HepG2 (cell line): ENCODE results near the gene BIRC2. TPM values are rescaled to one million over a fixed set of nuclear protein-coding genes. Genes with fewer than 3 reads are reported as not detected.

Source experiments
- NFKB2 ChIP-seq: sonication (generic); formaldehyde crosslinking; IDR thresholded peaks from 2 replicates; pipeline ENCODE4 v1.4.0; 2020; ENCODE audit warnings: missing genetic modification reagents, borderline replicate concordance
- ZNF598 ChIP-seq: sonication (generic); formaldehyde crosslinking; IDR thresholded peaks from 2 replicates; pipeline ENCODE4 v1.5.1; 2020; ENCODE audit warnings: mild to moderate bottlenecking, missing genetic modification reagents, borderline replicate concordance
- ZNF761 ChIP-seq: sonication (generic); formaldehyde crosslinking; conservative IDR thresholded peaks from 2 replicates; pipeline ENCODE4 v1.4.0; 2020; ENCODE audit warnings: mild to moderate bottlenecking, missing genetic modification reagents
- polyA plus RNA-seq, 8 experiments: library from polyadenylated mRNA; depleted of rRNA in 3 of 8; stranded (reverse) in 7 of 8; unstranded in 1 of 8; fragments of >200 nt; fragmentation: Illumina TruSeq in 4 of 8; extraction: Trizol in 4 of 8; gene quantifications; 2 replicates each; pipeline versions ENCODE4 v1.2.1 to v1.2.3, GENCODE V29; 2011 to 2016; ENCODE audit warnings: low read depth in 4 of 8, missing spikeins in 1 of 8, mixed read lengths in 1 of 8; ENCODE audit not compliant: insufficient read depth in 1 of 8
- total RNA-seq, 5 experiments: library from RNA; depleted of rRNA; stranded (reverse); fragments of >200 nt; fragmentation: Illumina TruSeq; extraction: Trizol; gene quantifications; 2 replicates each; pipeline ENCODE4 v1.2.3, GENCODE V29; 2016; ENCODE audit warnings: low read depth in 1 of 5
- TF ChIP-seq, protein P1 (sequence below): sonication (generic); formaldehyde crosslinking; IDR thresholded peaks from one replicate; pipeline ENCODE4 v1.5.1; 2020; ENCODE audit warnings: mild to moderate bottlenecking, missing genetic modification reagents; ENCODE audit errors: not compliant biosample characterization

Gene BIRC2
- total and polyA plus RNA-seq, 2 of the 13 experiments (the other 11 are each of a cell fraction or from before 2014, with no cell fraction given): 61.7 to 62.2 TPM

- TF ChIP-seq, protein P1, sequence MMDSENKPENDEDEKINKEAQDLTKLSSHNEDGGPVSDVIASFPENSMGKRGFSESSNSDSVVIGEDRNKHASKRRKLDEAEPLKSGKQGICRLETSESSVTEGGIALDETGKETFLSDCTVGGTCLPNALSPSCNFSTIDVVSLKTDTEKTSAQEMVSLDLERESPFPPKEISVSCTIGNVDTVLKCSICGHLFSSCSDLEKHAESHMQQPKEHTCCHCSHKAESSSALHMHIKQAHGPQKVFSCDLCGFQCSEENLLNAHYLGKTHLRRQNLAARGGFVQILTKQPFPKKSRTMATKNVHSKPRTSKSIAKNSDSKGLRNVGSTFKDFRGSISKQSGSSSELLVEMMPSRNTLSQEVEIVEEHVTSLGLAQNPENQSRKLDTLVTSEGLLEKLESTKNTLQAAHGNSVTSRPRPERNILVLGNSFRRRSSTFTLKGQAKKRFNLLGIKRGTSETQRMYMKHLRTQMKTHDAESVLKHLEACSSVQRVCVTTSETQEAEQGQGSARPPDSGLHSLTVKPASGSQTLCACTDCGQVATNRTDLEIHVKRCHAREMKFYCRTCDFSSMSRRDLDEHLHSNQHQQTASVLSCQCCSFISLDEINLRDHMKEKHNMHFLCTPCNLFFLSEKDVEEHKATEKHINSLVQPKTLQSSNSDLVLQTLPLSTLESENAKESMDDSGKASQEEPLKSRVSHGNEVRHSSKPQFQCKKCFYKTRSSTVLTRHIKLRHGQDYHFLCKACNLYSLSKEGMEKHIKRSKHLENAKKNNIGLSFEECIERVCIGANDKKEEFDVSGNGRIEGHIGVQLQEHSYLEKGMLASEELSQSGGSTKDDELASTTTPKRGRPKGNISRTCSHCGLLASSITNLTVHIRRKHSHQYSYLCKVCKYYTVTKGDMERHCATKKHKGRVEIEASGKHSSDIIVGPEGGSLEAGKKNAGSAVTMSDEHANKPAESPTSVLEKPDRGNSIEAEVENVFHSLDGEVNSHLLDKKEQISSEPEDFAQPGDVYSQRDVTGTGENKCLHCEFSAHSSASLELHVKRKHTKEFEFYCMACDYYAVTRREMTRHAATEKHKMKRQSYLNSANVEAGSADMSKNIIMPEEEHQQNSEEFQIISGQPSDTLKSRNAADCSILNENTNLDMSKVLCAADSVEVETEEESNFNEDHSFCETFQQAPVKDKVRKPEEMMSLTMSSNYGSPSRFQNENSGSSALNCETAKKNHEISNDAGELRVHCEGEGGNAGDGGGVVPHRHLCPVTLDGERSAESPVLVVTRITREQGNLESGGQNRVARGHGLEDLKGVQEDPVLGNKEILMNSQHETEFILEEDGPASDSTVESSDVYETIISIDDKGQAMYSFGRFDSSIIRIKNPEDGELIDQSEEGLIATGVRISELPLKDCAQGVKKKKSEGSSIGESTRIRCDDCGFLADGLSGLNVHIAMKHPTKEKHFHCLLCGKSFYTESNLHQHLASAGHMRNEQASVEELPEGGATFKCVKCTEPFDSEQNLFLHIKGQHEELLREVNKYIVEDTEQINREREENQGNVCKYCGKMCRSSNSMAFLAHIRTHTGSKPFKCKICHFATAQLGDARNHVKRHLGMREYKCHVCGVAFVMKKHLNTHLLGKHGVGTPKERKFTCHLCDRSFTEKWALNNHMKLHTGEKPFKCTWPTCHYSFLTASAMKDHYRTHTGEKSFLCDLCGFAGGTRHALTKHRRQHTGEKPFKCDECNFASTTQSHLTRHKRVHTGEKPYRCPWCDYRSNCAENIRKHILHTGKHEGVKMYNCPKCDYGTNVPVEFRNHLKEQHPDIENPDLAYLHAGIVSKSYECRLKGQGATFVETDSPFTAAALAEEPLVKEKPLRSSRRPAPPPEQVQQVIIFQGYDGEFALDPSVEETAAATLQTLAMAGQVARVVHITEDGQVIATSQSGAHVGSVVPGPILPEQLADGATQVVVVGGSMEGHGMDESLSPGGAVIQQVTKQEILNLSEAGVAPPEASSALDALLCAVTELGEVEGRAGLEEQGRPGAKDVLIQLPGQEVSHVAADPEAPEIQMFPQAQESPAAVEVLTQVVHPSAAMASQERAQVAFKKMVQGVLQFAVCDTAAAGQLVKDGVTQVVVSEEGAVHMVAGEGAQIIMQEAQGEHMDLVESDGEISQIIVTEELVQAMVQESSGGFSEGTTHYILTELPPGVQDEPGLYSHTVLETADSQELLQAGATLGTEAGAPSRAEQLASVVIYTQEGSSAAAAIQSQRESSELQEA (CRISPR knock-in tag): no peak
- TF ChIP-seq NFKB2 (CRISPR knock-in tag) (no peak), ZNF761 (CRISPR knock-in tag) (no peak), ZNF598 (CRISPR knock-in tag) (no peak)
Measured at GRCh38 chr11:102384419-102385079, 37.5 kb downstream of the BIRC2 start (continued).
